Measurements from ENCODE around the gene LRRC3C. TPM values are rescaled to one million over a fixed set of nuclear protein-coding genes. Genes with fewer than 3 reads are reported as not detected.
A peak's percentile ranks its signal among the peaks of the same experiment; 100 is the strongest.

The LRRC3C gene
- total RNA-seq, 1 donor from 2014 or later, result not detected

DNA sequence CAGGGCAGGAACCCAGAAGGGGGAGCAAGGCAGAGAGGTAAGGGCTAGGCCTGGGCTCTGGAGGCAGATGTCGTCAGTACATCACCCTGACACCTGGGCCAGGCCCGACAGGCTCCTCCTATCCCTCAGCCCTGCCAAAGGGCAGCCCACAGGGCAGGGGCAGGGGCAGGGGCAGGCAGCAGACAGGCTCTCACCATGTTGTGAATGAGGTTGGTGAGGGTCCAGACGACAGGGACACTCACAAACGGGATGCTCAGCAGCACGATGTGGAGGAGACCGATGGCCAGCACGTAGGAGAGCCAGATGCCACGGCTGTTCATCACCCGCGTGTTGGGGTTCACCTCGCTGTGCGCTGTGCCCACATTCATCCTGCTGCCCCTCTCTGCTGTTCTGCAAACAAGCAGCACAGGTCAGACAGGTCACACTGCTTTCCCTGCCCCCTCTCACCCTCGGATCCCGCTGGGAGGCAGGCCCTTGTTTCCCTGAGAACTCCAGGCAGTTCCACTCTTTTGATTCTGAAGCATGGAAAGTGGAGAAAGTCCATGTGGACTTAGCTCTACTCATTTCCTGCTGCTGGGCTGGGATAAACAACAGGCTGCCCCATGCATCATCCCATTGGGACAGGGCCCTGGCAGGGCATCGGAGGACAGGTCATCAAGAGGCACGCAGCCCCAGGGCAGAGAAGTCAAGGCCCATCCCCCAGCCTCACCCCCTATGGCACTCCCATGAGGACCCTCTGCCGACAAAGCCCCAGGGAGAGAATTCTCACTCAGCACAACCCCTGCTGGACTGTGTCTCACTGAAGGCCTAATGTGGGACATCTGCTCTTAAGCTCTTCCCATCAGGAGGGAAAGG lies 3.5 kb upstream of the LRRC3C start:
- H3K27ac Mint-ChIP-seq (ENCODE audit: unreplicated experiment), result peak overlapping the region; percentile 79
- TF ChIP-seq, protein P1, sequence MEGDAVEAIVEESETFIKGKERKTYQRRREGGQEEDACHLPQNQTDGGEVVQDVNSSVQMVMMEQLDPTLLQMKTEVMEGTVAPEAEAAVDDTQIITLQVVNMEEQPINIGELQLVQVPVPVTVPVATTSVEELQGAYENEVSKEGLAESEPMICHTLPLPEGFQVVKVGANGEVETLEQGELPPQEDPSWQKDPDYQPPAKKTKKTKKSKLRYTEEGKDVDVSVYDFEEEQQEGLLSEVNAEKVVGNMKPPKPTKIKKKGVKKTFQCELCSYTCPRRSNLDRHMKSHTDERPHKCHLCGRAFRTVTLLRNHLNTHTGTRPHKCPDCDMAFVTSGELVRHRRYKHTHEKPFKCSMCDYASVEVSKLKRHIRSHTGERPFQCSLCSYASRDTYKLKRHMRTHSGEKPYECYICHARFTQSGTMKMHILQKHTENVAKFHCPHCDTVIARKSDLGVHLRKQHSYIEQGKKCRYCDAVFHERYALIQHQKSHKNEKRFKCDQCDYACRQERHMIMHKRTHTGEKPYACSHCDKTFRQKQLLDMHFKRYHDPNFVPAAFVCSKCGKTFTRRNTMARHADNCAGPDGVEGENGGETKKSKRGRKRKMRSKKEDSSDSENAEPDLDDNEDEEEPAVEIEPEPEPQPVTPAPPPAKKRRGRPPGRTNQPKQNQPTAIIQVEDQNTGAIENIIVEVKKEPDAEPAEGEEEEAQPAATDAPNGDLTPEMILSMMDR (IDR thresholded peaks at IDR 0.05), result peak; percentile 35
- H3K9me3 Mint-ChIP-seq (ENCODE audit: unreplicated experiment), result no peaks in the 10 kb centered on the region
- no peak overlapping the region for H3K4me3 Mint-ChIP-seq (ENCODE audit: unreplicated experiment)
- DNase-seq (ENCODE audit: extremely low spot score, unreplicated experiment), result no peak
- H3K4me1 Mint-ChIP-seq (ENCODE audit: unreplicated experiment), result peaks cover 42% of the 10 kb centered on the region
- H3K27me3 Mint-ChIP-seq (ENCODE audit: unreplicated experiment), result no peaks in the 10 kb centered on the region
- peaks cover 13% of the 10 kb centered on the region for H3K36me3 Mint-ChIP-seq (ENCODE audit: unreplicated experiment)

DNA sequence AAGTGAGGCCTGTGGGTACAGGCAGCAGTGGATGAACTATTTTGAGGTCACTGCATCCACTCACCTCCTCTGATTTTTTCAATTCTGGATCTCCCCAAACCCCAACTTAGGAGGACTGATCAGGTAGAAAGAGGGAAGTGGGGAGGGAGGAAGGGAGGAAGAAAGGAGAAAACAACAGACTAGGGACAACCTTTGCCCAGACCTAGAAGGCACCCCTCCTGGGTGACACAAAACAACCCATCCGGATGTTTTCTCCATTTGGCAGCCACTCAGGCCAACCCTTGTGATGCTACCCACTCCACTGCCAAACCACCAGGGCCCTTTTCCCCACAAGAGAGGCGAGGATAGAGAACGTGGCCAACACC lies 2.9 kb upstream of the LRRC3C start:
- Mint-ChIP-seq H3K27me3 (ENCODE audit: unreplicated experiment) (no peaks in the 10 kb centered on the region), H3K36me3 (ENCODE audit: unreplicated experiment) (peaks cover 13% of the 10 kb centered on the region), H3K4me3 (ENCODE audit: unreplicated experiment) (no peak overlapping the region), H3K9me3 (ENCODE audit: unreplicated experiment) (no peaks in the 10 kb centered on the region), H3K4me1 (ENCODE audit: unreplicated experiment) (peaks cover 48% of the 10 kb centered on the region), H3K27ac (ENCODE audit: unreplicated experiment) (peak overlapping the region; percentile 79)
- TF ChIP-seq, protein P1 (IDR thresholded peaks at IDR 0.05), result peak; percentile 0
- no peak for DNase-seq (ENCODE audit: extremely low spot score, unreplicated experiment)

DNA sequence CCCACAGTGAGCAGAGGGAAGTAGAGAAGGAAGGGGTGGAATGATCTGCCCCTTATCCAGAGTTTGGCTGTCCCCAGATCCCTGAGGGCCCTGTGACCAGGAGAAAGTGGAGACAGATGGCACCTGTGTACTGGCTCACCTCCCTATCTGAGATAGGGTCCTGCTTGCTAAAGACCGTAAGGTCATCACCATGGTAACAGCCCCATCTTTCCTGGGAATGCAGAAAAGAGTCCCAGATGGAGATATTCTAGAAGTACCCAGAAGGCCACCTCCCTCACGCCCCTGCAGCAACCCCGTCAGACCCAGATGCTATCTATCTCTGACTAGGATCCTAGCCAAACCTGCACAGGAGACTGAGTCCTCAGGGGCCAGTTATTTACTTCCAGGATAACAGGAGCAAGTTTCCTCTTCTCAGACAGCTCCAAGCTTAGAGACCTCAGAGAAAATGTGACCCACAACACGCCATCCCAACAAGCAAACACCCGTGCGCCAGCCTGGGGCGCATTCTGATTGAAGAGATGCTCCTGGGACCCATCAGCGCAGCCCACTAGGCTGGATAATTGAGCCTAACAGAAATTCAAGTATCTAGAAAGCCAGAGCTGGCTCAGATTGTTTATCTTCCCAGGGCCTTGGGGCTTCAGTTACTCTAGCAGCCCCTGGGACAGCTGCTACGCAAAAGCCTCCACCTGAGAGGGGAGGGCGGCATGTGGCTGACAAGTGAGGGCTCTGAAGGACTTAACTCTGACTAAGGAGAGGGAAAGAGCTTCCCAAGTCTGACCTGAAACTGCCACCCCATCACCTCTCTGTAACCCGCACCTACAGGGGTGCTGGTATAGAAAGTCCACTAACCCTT lies 2.0 kb upstream of the LRRC3C start:
- peaks cover 52% of the 10 kb centered on the region for H3K4me1 Mint-ChIP-seq (ENCODE audit: unreplicated experiment)
- peak overlapping the region; percentile 87 for H3K27ac Mint-ChIP-seq (ENCODE audit: unreplicated experiment)
- peak overlapping the region; percentile 82 for H3K4me3 Mint-ChIP-seq (ENCODE audit: unreplicated experiment)
- peaks cover 9% of the 10 kb centered on the region for H3K36me3 Mint-ChIP-seq (ENCODE audit: unreplicated experiment)
- H3K9me3 Mint-ChIP-seq (ENCODE audit: unreplicated experiment), result no peaks in the 10 kb centered on the region
- TF ChIP-seq, protein P1 (IDR thresholded peaks at IDR 0.05), result no peak
- no peaks in the 10 kb centered on the region for H3K27me3 Mint-ChIP-seq (ENCODE audit: unreplicated experiment)
- DNase-seq (ENCODE audit: extremely low spot score, unreplicated experiment), result no peak

DNA sequence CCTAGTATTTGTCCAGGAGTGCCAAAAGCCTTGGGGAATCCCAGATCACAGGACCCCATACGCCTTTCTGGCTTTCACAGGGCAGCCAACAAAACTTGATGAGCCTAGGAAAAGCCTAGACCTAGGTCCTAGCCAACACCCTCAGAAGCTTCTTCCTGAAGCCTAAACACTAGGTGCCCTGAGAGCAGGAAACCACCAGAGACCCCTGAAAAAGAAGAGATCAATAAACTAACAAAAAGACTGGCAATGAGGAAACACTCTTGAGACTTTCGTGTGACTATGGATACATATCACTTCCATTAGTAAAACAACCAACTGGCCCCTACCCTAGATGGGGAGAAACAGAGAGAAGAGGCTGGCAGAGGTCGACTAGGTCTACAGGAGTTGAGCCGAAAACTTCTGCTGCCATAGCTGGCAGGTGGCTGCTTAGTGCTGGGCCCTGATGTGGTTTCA lies 1.4 kb upstream of the LRRC3C start:
- H3K4me3 Mint-ChIP-seq (ENCODE audit: unreplicated experiment), result peak overlapping the region; percentile 82
- peak overlapping the region; percentile 87 for H3K27ac Mint-ChIP-seq (ENCODE audit: unreplicated experiment)
- peaks cover 7% of the 10 kb centered on the region for H3K36me3 Mint-ChIP-seq (ENCODE audit: unreplicated experiment)
- TF ChIP-seq, protein P1 (IDR thresholded peaks at IDR 0.05), result no peak
- H3K4me1 Mint-ChIP-seq (ENCODE audit: unreplicated experiment), result peaks cover 52% of the 10 kb centered on the region
- DNase-seq (ENCODE audit: extremely low spot score, unreplicated experiment), result no peak
- H3K9me3 Mint-ChIP-seq (ENCODE audit: unreplicated experiment), result no peaks in the 10 kb centered on the region
- no peaks in the 10 kb centered on the region for H3K27me3 Mint-ChIP-seq (ENCODE audit: unreplicated experiment)

All from osteocyte (in vitro differentiated cells).